ENCODE data around the gene SLC35B1. TPM values are rescaled to one million over a fixed set of nuclear protein-coding genes. Genes with fewer than 3 reads are reported as not detected.

SLC35B1 gene
- total and polyA plus RNA-seq, 10 of the 15 experiments (the other 5 are each of a cell fraction or from before 2014, with no cell fraction given), result 40.0 to 113 (median 51.6) TPM

DNA sequence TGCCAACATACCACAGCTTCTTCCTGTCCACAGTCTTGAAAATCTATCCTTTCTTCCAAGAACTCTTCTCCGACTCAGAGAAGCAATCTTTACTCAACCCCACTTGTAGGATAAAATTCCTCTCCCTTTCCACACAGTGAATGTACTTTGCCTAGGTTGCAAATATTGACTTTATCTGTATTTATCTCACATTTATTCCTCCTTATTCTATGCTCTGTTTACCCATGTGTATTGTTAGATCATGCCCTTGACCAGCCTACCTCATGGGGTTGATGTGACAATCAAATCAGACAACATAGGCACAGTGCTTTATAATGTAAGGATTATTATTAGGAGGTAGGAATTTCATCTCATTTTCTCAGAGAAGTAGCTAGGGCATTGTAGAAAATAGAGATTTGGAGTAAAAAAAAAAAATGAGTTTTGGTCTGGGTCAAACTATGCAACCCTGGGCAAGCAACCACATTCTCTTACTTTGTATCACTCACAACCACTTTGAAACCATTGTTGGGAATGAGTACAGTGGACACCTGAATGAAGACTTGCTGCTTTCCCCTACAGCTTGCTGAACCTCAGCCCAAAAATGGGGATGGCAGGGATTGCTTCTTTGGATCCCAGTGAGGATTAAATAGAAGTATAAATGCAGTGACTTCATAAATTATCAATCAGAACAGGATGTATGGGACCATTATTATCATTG lies 9.1 kb upstream of the SLC35B1 start:
- H3K4me2 ChIP-seq (ENCODE audit: control insufficient read depth, insufficient read depth), result no peak overlapping the region
- peaks cover 18 to 34% of the 10 kb centered on the region in 2 experiments for H3K36me3 ChIP-seq (ENCODE audit: control insufficient read depth in 2 of 2, insufficient read depth in 2 of 2, low read length in 1 of 2)
- intact Hi-C loops (cut with micrococcal nuclease; ENCODE audit: unreplicated experiment) (no loop called here), in situ Hi-C loops (cut with MboI) (no loop called here)
- ChIA-PET CTCF (interaction anchor here (1.4 to 2.5 kb wide), 2 partner anchors 8 to 59 kb away, joined by 3 to 8 read pairs; partner anchors contain the start of gene SLC35B1), RAD21 (ENCODE audit: unreplicated experiment) (no interaction called here), POLR2A (interaction anchor here (0.9 kb wide), 1 partner anchor 12 kb away, joined by 4 read pairs; no protein-coding TSS in a partner anchor), SMC1A (ENCODE audit: uncharacterized antibody, unreplicated experiment) (interaction anchor here (1.2 to 2.1 kb wide), 4 partner anchors 20 to 48 kb away, joined by 3 to 7 read pairs (median 5); partner anchors contain the start of gene FAM117A)
- no peaks in the 10 kb centered on the region for H3K27me3 ChIP-seq (replicated peaks in 1 of 2; ENCODE audit: control insufficient read depth in 2 of 2, insufficient read depth in 2 of 2, low read length in 1 of 2)
- BruUV-seq (replicated peaks), result no TSS peak
- no peak overlapping the region for H3K9ac ChIP-seq (ENCODE audit: control insufficient read depth, insufficient read depth, low read length)
- no peak overlapping the region for H3K4me3 ChIP-seq
- 100% methylated on average over 1 of the region's 1 CpG for WGBS (ENCODE audit: insufficient coverage, insufficient replicate concordance, low lambda C conversion rate, missing lambda C conversion rate)
- H3K79me2 ChIP-seq (ENCODE audit: control insufficient read depth, insufficient read depth, low read length), result no peaks in the 10 kb centered on the region
- no peak overlapping the region for H2AFZ ChIP-seq (ENCODE audit: control insufficient read depth, low read depth, low read length)
- no peak overlapping the region for H3K27ac ChIP-seq (ENCODE audit: control insufficient read depth, insufficient read depth)
- no peaks in the 10 kb centered on the region; the same call in 1 of the 2 replicates for H4K20me1 ChIP-seq (ENCODE audit: control insufficient read depth, insufficient read depth)
- TF ChIP-seq RAD51 (IDR thresholded peaks at IDR 0.05), result no peak
- TF ChIP-seq EED (IDR thresholded peaks at IDR 0.05; ENCODE audit: low read depth), result no peak
- no peak for TF ChIP-seq HDGF (IDR thresholded peaks at IDR 0.05)
- TF ChIP-seq FOXK2 (IDR thresholded peaks at IDR 0.05), result no peak
- TF ChIP-seq, protein P1, sequence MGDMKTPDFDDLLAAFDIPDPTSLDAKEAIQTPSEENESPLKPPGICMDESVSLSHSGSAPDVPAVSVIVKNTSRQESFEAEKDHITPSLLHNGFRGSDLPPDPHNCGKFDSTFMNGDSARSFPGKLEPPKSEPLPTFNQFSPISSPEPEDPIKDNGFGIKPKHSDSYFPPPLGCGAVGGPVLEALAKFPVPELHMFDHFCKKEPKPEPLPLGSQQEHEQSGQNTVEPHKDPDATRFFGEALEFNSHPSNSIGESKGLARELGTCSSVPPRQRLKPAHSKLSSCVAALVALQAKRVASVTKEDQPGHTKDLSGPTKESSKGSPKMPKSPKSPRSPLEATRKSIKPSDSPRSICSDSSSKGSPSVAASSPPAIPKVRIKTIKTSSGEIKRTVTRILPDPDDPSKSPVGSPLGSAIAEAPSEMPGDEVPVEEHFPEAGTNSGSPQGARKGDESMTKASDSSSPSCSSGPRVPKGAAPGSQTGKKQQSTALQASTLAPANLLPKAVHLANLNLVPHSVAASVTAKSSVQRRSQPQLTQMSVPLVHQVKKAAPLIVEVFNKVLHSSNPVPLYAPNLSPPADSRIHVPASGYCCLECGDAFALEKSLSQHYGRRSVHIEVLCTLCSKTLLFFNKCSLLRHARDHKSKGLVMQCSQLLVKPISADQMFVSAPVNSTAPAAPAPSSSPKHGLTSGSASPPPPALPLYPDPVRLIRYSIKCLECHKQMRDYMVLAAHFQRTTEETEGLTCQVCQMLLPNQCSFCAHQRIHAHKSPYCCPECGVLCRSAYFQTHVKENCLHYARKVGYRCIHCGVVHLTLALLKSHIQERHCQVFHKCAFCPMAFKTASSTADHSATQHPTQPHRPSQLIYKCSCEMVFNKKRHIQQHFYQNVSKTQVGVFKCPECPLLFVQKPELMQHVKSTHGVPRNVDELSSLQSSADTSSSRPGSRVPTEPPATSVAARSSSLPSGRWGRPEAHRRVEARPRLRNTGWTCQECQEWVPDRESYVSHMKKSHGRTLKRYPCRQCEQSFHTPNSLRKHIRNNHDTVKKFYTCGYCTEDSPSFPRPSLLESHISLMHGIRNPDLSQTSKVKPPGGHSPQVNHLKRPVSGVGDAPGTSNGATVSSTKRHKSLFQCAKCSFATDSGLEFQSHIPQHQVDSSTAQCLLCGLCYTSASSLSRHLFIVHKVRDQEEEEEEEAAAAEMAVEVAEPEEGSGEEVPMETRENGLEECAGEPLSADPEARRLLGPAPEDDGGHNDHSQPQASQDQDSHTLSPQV (IDR thresholded peaks at IDR 0.05), result no peak
- TF ChIP-seq PML (IDR thresholded peaks at IDR 0.05; ENCODE audit: low read length), result no peak
- TF ChIP-seq GATAD2B (conservative IDR thresholded peaks at IDR 0.05; ENCODE audit: low read depth), result no peak
- TF ChIP-seq CBX5 (IDR thresholded peaks at IDR 0.05; ENCODE audit: low read depth), result no peak
- no peak for TF ChIP-seq SMAD5 (IDR thresholded peaks at IDR 0.05; ENCODE audit: low read depth)
- TF ChIP-seq NFYB (IDR thresholded peaks at IDR 0.05; ENCODE audit: insufficient read depth, low read depth, low read length), result no peak
- TF ChIP-seq HDAC2 (IDR thresholded peaks at IDR 0.05), result no peak
- TF ChIP-seq, protein P2, sequence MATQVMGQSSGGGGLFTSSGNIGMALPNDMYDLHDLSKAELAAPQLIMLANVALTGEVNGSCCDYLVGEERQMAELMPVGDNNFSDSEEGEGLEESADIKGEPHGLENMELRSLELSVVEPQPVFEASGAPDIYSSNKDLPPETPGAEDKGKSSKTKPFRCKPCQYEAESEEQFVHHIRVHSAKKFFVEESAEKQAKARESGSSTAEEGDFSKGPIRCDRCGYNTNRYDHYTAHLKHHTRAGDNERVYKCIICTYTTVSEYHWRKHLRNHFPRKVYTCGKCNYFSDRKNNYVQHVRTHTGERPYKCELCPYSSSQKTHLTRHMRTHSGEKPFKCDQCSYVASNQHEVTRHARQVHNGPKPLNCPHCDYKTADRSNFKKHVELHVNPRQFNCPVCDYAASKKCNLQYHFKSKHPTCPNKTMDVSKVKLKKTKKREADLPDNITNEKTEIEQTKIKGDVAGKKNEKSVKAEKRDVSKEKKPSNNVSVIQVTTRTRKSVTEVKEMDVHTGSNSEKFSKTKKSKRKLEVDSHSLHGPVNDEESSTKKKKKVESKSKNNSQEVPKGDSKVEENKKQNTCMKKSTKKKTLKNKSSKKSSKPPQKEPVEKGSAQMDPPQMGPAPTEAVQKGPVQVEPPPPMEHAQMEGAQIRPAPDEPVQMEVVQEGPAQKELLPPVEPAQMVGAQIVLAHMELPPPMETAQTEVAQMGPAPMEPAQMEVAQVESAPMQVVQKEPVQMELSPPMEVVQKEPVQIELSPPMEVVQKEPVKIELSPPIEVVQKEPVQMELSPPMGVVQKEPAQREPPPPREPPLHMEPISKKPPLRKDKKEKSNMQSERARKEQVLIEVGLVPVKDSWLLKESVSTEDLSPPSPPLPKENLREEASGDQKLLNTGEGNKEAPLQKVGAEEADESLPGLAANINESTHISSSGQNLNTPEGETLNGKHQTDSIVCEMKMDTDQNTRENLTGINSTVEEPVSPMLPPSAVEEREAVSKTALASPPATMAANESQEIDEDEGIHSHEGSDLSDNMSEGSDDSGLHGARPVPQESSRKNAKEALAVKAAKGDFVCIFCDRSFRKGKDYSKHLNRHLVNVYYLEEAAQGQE (IDR thresholded peaks at IDR 0.05; ENCODE audit: low read depth, low read length), result no peak
- ATAC-seq (no peak), FAIRE-seq (no peak), DNase-seq (ENCODE audit: low read depth, low spot score) (no peak)
- no peaks in the 10 kb centered on the region for H3K9me3 ChIP-seq (replicated peaks; ENCODE audit: control insufficient read depth, insufficient read depth, low read length)
- no peaks in the 10 kb centered on the region for H3K4me1 ChIP-seq (ENCODE audit: control insufficient read depth, insufficient read depth, low read length)
